HG02938 (cell line): ENCODE results near the gene FREY1.

Experiments
- ATAC-seq: cut with Tn5 transposase; IDR thresholded peaks from one replicate; pipeline ENCODE4 v1.9.1; 2021; ENCODE audit warnings: mild to moderate bottlenecking, moderate library complexity; ENCODE audit not compliant: unreplicated experiment

The FREY1 gene

GRCh38 chr11:45895553-45896259 is 11.4 kb downstream of the FREY1 start:
- no peak for ATAC-seq

DNA sequence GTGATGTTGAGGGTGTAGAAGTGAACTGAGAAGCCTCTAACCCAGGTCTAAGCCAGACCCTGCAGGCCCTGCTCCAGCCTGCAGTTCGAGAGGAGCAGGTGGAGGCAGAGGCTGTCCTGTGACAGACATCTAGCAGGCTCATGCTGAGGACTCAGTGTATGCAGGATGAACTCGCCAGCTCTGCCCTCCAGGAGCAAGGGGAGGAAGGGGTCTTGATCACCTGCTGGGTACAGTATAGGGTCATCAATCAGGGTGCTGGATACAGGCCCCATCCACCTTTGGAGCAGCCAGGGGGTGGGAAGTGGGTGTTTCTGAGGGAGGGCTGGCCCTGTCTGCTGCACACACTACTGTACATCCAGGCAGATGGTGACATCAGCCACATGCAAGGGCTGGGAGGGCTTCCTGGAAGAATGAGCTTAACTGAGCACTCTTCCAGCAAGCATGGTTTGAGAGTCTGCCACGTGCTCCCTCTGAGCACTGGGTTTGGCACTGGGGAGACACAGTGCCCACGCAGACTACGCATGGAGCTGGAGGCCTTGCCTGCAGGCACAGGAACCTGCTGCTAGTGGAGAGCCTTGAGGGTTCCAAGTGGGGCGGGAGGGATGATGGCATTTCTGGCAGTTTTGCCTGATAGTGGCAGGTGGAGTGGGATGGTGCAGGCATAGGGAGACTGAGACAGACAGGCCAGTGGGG is 12.4 kb downstream of the FREY1 start:
- no peak for ATAC-seq

- no peak for ATAC-seq
These were observed 14.2 kb downstream of the FREY1 start for GRCh38 chr11:45892856-45893255.

DNA sequence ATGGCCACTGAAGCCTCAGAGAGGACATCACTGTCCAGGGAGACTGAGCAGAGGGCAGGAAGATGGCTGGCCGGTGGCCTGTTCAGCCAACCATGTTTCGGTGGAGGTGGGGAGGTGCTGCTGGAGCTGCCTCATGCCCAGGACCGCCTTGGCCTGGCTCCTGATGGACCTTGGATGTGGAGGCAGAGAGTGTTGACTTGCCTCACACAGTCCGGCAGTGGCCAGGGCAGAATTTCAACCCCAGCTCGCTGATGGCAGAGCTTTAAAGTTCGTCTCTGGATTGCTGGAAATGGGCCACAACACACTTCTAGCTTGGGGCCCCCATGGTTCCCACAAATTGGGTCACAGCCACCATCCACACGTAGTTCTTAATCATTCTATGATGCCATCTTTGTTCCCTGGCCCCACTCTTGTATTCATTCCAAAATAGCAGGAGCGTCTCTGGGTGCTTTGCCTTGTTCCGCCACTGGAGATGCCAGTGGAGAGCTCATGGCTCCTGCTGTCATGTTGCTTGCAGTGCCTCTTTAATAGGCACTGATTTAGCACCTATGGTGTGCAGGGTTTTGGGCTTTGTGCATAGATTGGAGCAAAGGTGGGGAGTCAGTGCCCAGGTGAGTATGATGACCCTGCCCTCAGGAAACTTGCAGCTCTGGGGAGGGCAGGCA is 16.1 kb downstream of the FREY1 start:
- ATAC-seq: no peak

DNA sequence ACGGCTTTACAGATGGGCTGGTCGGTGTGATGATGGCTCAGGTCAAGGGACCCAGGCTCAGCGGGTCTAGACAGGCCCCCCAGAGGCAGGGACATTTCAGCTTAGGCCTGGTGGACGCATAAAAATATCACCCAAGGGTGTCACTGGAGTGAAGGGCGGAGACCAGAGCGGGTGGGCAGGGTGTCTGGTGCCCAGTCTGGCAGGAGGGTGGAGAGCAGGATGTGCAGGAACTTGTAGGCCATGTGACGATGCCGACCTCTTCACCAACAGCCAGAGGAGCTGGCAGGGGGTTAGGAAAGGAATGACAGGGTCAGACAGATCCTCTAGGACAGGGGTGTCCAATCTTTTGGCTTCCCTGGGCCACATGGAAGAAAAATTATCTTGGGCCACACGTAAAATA is 17.1 kb downstream of the FREY1 start:
- ATAC-seq: no peak

- ATAC-seq: no peak
These were observed 17.5 kb downstream of the FREY1 start for GRCh38 chr11:45889555-45889954.

- no peak for ATAC-seq
These were observed 19.5 kb downstream of the FREY1 start for GRCh38 chr11:45887587-45887986.

GRCh38 chr11:45886816-45887520 is 20.1 kb downstream of the FREY1 start:
- ATAC-seq: no peak

GRCh38 chr11:45885921-45886721 is 20.9 kb downstream of the FREY1 start:
- ATAC-seq: no peak

- ATAC-seq: peak; percentile 55
These were observed 21.7 kb downstream of the FREY1 start, which contains the start of gene MAPK8IP1 for GRCh38 chr11:45885274-45885920. Gene MAPK8IP1, plus strand, starts transcription at chr11:45885651. Its CDS starts 170 bp downstream, at chr11:45885821.

DNA sequence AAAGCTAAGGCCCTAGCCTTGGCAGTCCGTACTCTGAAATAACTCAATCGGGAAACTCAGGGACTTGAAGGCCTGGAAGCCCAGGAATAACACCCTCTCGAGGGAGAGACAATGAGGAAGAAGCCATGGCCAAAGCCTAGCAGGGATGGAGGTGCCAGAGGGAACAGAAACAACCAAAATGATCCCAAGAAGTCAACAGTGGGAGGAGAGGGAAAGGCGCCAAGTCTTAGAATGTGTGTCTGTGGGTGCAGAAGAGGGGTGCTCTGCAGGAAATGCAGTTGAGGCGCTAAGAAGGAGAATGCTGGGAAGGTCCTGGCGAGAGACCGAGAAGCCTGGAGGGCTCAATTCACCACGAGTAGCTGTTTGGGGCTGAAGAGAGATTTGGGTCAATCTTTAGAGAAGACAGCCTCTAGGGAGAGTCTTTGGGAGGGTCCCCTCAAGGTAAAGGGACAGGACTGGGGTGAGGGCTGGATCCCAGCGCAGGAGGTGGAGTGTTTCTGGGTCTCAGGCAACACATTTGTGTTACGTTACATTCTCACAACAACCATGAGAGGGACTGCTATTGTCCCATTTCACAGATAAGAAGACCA is 22.4 kb downstream of the FREY1 start:
- ATAC-seq: no peak

GRCh38 chr11:45881708-45882368 is 25.2 kb downstream of the FREY1 start:
- no peak for ATAC-seq

DNA sequence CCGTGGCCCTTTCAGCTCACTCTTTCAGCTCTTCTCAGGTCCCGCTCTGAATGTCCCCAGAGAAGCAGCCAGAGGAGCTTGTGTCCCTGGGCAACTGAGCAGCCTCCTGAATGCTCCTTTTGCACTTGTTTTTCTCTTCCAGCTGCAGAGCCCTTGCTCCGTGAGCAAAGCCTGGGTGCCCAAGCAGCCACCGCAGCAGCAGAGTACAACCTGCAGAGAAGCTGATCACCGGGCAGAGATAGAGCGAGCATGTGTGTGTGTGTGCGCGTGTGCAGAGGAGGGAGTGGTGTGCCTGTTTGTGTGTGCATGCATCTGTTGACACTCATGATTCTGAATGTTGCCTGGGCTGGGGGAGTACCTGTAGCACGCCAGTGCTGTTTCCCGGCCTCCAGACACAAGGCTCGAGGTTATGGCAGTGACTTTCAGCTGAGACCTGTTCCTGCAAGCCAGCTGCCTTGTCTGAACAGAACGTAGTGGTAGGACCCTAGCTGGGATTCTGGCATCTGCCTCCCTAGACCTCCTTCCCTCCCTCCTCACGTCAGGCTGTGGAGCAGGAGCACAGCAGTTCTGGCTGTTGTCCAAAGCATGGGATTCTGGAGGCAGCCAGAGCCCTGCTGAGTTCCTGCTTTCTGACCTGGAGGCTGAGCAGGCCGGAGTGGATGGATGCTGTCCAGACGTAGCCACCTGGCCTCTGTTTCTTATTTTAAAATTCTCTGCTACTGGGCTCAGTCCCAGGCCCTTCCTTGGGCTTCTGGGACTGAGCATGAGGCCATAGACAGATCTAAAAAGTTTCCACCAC is 26.1 kb downstream of the FREY1 start:
- no peak for ATAC-seq

DNA sequence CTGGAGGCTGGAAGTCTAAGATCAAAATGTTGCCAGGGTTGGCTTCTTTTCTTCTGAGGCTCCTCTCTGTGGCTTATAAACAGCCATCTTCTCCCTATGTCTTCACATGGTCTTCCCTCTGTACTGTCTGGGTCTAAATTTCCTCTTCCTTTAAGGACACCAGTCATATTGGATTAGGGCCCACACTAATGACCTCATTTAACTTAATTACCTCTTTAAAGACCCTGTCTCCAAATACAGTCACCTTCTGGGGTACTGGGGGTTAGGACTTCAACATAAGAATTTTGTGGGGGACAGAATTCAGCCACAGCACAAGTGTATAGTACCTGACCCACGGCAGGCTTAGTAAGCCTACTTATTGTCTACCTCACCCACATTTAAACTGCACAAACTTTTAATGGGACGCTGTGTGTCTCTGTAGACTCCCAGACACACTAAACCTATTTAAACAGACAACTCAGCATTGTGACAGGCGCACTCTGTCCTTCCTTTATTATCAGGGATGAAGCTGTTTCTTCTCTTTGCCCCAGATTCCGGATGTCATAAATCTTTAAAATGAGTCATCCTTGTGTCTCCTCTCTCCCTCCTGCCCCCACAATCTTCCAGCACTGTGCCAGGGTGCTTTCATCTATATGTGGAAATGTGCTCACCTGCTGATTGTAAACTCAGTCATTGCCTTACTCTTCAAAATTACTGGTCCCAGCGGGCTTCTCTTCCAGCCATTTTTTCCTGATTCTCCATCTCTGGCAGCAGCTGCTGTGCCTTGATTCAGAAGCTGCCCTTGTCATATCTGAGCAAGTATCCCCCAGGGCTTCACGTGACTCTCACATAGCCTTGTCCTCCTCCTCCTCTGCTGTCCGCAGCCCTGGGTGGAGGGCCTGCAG is 27.0 kb downstream of the FREY1 start:
- ATAC-seq: no peak

- ATAC-seq: no peak
These were observed 29.2 kb downstream of the FREY1 start for GRCh38 chr11:45877845-45878244.

DNA sequence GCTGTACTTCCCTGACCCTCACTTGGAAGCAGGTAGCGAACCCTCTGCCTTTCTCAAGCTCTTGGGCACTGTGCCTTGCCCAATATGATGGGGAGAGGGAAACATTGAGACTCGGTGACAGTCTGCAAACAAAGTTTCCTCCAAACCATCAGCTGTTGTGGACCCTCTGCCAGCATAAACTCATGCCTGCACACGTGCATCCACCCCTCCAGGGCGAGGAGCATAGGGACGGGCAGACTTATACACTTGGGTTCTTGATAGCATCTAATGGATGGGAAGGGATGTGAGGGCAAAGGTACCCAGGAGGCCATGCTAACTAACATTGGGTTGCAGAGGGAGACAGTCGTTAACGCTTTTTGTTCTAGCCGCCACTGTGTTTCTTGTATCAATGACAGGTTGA is 29.9 kb downstream of the FREY1 start:
- ATAC-seq: no peak

- no peak for ATAC-seq
These were observed 30.7 kb downstream of the FREY1 start for GRCh38 chr11:45876401-45876800.
